ENCODE results near the gene LIN52. TPM values are rescaled to one million over a fixed set of nuclear protein-coding genes. Genes with fewer than 3 reads are reported as not detected.

The LIN52 gene
- polyA plus RNA-seq, 1 donor from 2014 or later, result 57.9 TPM

- Histone ChIP-seq H3K9ac (ENCODE audit: low read length) (no peak overlapping the region), H3K79me2 (replicated peaks; ENCODE audit: insufficient read depth, low read length) (no peaks in the 10 kb centered on the region), H3K4me3 (ENCODE audit: low read length) (peak overlapping the region; percentile 23), H3K4me2 (ENCODE audit: low read length) (no peak overlapping the region), H3F3A (ENCODE audit: insufficient read depth, low read length, poor library complexity, severe bottlenecking) (no peaks in the 10 kb centered on the region), H3K27me3 (ENCODE audit: insufficient read depth, low read depth, low read length) (peaks cover 74% of the 10 kb centered on the region), H3K27ac (ENCODE audit: low read length) (no peak overlapping the region), H3K36me3 (ENCODE audit: insufficient read depth, low read length) (no peaks in the 10 kb centered on the region), H4K20me1 (ENCODE audit: insufficient read depth) (no peaks in the 10 kb centered on the region), H3K9me3 (ENCODE audit: low read length) (no peaks in the 10 kb centered on the region), H2AFZ (ENCODE audit: low read depth, low read length) (no peak overlapping the region), H3K9me2 (ENCODE audit: insufficient read depth, low read length) (no peaks in the 10 kb centered on the region)
- TF ChIP-seq TAF1 (IDR thresholded peaks at IDR 0.05; ENCODE audit: low read depth), result no peak
- TF ChIP-seq POLR2AphosphoS5 (IDR thresholded peaks at IDR 0.05), result peak; percentile 80
Observed at GRCh38 chr14:74239848-74240793, 155.4 kb downstream of the LIN52 start.

GRCh38 chr14:74240794-74241651 lies 156.3 kb downstream of the LIN52 start:
- Histone ChIP-seq H2AFZ (ENCODE audit: low read depth, low read length) (no peak overlapping the region), H3K36me3 (ENCODE audit: insufficient read depth, low read length) (no peaks in the 10 kb centered on the region), H3K27ac (ENCODE audit: low read length) (no peak overlapping the region), H3K9me3 (ENCODE audit: low read length) (no peaks in the 10 kb centered on the region), H3K27me3 (ENCODE audit: insufficient read depth, low read depth, low read length) (peaks cover 74% of the 10 kb centered on the region), H3K9me2 (ENCODE audit: insufficient read depth, low read length) (no peaks in the 10 kb centered on the region), H3K4me2 (ENCODE audit: low read length) (no peak overlapping the region), H3F3A (ENCODE audit: insufficient read depth, low read length, poor library complexity, severe bottlenecking) (no peaks in the 10 kb centered on the region), H3K4me3 (ENCODE audit: low read length) (peak overlapping the region; percentile 23), H3K79me2 (replicated peaks; ENCODE audit: insufficient read depth, low read length) (no peaks in the 10 kb centered on the region), H3K9ac (ENCODE audit: low read length) (no peak overlapping the region), H4K20me1 (ENCODE audit: insufficient read depth) (no peaks in the 10 kb centered on the region)
- TF ChIP-seq REST (IDR thresholded peaks at IDR 0.05; ENCODE audit: borderline replicate concordance) (no peak), TAF1 (IDR thresholded peaks at IDR 0.05; ENCODE audit: low read depth) (no peak), MXI1 (conservative IDR thresholded peaks at IDR 0.05; ENCODE audit: poor library complexity, severe bottlenecking) (no peak), POLR2AphosphoS5 (IDR thresholded peaks at IDR 0.05) (peak; percentile 58), EP300 (conservative IDR thresholded peaks at IDR 0.05; ENCODE audit: poor library complexity, severe bottlenecking) (no peak), SMC3 (conservative IDR thresholded peaks at IDR 0.05; ENCODE audit: poor library complexity) (no peak), RAD21 (conservative IDR thresholded peaks at IDR 0.05) (no peak), CTCF (IDR thresholded peaks at IDR 0.05; ENCODE audit: poor library complexity, severe bottlenecking) (no peak), EZH2 (IDR thresholded peaks at IDR 0.05; ENCODE audit: borderline replicate concordance, insufficient read depth, low read length, poor library complexity, severe bottlenecking) (peak; percentile 91)
